T-helper 9 cell (primary cell): ENCODE results near the gene TPSD1.

Source experiments
- DNase-seq: peaks from one replicate; pipeline ENCODE4 v3.0.0-alpha.2; 2020

Gene TPSD1

GRCh38 chr16:1300664-1301476 is 45.0 kb downstream of the TPSD1 start:
- DNase-seq, result peak; percentile 67

DNA sequence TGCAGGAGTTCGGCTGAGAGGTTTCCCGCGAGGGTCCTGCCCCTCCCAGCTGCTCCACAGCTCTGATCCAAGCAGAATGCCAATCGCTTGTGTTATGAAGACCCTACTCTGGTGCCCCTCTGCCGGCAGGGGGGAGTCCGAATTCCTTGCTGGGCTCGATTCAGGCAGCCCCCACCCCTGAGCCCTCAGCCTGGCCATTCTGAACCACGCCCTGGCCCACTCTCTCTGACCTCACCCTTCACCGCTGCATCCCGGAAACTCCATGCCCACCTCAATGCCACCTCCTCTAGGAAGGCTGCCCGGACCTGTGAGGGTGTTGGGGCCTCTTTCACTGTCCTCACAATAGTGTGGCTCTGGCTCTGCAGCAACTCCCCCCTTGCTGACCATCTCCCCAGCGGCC is 45.7 kb downstream of the TPSD1 start:
- no peak for DNase-seq

- no peak for DNase-seq
These were observed 50.0 kb downstream of the TPSD1 start for GRCh38 chr16:1305823-1306222.

DNA sequence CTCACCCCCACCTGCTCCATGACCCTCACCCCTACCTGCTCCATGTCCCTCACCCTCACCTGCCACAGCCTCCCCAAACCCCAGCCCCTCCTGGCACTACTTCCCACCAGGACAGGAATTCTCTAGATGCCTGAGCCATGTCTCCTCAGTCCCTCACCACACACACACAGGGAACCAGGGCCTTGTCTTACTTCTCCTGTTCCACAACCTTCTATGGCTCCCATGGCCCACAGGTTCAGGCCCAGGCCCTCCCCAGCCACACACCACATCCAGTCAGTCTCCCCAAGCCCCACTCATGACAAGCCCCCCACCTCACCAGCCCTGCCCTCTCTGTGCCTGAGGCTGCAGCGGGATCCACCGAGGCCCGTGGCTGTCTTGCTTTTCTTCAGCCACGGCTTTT is 50.5 kb downstream of the TPSD1 start:
- no peak for DNase-seq

DNA sequence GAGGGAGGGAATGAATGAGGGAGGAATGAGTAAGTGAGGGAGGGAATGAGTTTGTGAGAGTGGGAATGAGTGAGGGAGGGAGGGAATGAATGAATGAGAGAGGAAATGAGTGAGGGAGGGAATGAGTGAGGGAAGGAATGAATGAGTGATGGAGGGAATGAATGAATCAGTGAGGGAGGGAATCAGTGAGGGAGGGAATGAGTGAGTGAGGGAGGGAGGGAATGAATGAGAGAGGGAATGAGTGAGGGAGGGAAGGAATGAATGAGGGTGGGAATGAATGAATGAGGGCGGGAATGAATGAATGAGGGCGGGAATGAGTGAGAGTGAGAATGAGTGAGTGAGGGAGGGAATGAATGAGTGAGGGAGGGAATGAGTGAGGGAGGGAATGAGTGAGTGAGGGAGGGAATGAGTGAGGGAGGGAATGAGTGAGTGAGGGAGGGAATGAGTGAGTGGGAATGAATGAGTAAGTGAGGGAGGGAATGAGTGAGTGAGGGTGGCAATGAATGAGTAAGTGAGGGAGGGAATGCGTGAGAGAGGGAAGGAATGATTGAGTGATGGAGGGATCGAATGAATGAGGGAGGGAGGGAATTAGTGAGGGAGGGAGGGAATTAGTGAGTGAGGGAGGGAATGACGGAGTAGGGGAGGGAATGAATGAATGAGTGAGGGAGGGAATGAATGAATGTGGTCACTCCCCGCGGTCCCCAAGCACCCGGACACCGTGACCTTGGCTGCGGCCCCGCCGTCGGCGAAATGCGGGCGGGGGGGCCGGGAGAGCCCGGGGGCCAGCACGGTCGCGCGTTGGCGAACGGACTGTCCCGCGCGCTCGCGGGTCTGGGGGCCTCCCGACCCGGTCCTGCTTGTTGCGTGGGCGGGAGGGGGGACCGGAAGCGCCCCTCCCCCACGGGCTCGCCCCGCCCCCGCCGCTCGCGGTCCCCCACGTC is 52.4 kb downstream of the TPSD1 start:
- DNase-seq, result no peak
